T47D (cell line): Measurements from ENCODE around the gene PPP4C.

Experiments used
- DNase-seq, 2 experiments: peaks; one replicate each; pipeline versions ENCODE4 v3.0.0 to v3.0.0-alpha.2; 2011 to 2012; ENCODE audit warnings: low read depth in 1 of 2, low spot score in 1 of 2
- JUND ChIP-seq: IDR thresholded peaks from 2 replicates; pipeline ENCODE4 v1.6.1; 2012; ENCODE audit warnings: low read depth
- in situ Hi-C: cut with HindIII; loops from 2 replicates; pipeline ENCODE4 v1.10.0; 2016; ENCODE audit warnings: low sequenced_read_pairs, low pct_unique_long_range_greater_than_20kb

PPP4C gene

GRCh38 chr16:30046178-30046577 lies 29.6 kb upstream of the PPP4C start:
- peak in 1 of 2 experiments; percentile 41 for DNase-seq
- in situ Hi-C loops = no loop called here
- TF ChIP-seq JUND = no peak

- DNase-seq = no peak
- TF ChIP-seq JUND = no peak
- in situ Hi-C loops = no loop called here
Measured at GRCh38 chr16:30046588-30046987, 29.2 kb upstream of the PPP4C start.

- TF ChIP-seq JUND = no peak
- in situ Hi-C loops = no loop called here
- DNase-seq = no peak
Measured at GRCh38 chr16:30049871-30050270, 25.9 kb upstream of the PPP4C start.

GRCh38 chr16:30051518-30051917 lies 24.3 kb upstream of the PPP4C start:
- no peak for DNase-seq
- no peak for TF ChIP-seq JUND
- in situ Hi-C loops = no loop called here

- no peak for TF ChIP-seq JUND
- in situ Hi-C loops = no loop called here
Measured at GRCh38 chr16:30052671-30053372, 23.0 kb upstream of the PPP4C start.

GRCh38 chr16:30053376-30054015 lies 22.3 kb upstream of the PPP4C start:
- TF ChIP-seq JUND = no peak
- peak in 1 of 2 experiments; percentile 75 for DNase-seq
- in situ Hi-C loops = no loop called here

More at GRCh38 chr16:30052671-30053372, 23.0 kb upstream of the PPP4C start:
- DNase-seq = peak; percentile 91 to 98

GRCh38 chr16:30054451-30054850 lies 21.3 kb upstream of the PPP4C start:
- DNase-seq = no peak
- no peak for TF ChIP-seq JUND
- in situ Hi-C loops = no loop called here

- DNase-seq = peak; percentile 56 to 65
Measured at GRCh38 chr16:30054959-30055553, 20.7 kb upstream of the PPP4C start.

GRCh38 chr16:30060346-30060745 lies 15.4 kb upstream of the PPP4C start:
- in situ Hi-C loops = no loop called here
- DNase-seq = no peak
- no peak for TF ChIP-seq JUND

More at GRCh38 chr16:30054959-30055553, 20.7 kb upstream of the PPP4C start:
- no peak for TF ChIP-seq JUND
- in situ Hi-C loops = no loop called here

- no peak for TF ChIP-seq JUND
Measured at GRCh38 chr16:30060836-30061554, 14.8 kb upstream of the PPP4C start.

GRCh38 chr16:30063278-30063892 lies 12.4 kb upstream of the PPP4C start:
- TF ChIP-seq JUND = no peak
- in situ Hi-C loops = no loop called here
- no peak for DNase-seq

More at GRCh38 chr16:30060836-30061554, 14.8 kb upstream of the PPP4C start:
- in situ Hi-C loops = no loop called here
- peak in 1 of 2 experiments; percentile 91 for DNase-seq
